ENCODE measurements around the gene SPEM2. TPM values are rescaled to one million over a fixed set of nuclear protein-coding genes. Genes with fewer than 3 reads are reported as not detected.

Gene SPEM2
- total RNA-seq, 1 donor from 2014 or later: not detected

GRCh38 chr17:7426896-7427489 is 1.6 kb downstream of the SPEM2 start:
- H3K36me3 Mint-ChIP-seq: no peaks in the 10 kb centered on the region
- H3K4me3 Mint-ChIP-seq: no peak overlapping the region
- H3K27me3 Mint-ChIP-seq (ENCODE audit: low read depth): no peaks in the 10 kb centered on the region
- TF ChIP-seq CTCF (IDR thresholded peaks at IDR 0.05; ENCODE audit: unreplicated experiment): no peak
- H3K4me1 Mint-ChIP-seq: no peaks in the 10 kb centered on the region
- H3K27ac Mint-ChIP-seq: no peak overlapping the region
- no peaks in the 10 kb centered on the region for H3K9me3 Mint-ChIP-seq
- no peak for DNase-seq (ENCODE audit: low spot score in 2 of 2, unreplicated experiment in 2 of 2)

- Mint-ChIP-seq H3K27me3 (ENCODE audit: low read depth) (no peaks in the 10 kb centered on the region), H3K27ac (no peak overlapping the region), H3K4me3 (no peak overlapping the region), H3K4me1 (no peaks in the 10 kb centered on the region), H3K9me3 (no peaks in the 10 kb centered on the region), H3K36me3 (no peaks in the 10 kb centered on the region)
- TF ChIP-seq CTCF (IDR thresholded peaks at IDR 0.05; ENCODE audit: unreplicated experiment): no peak
- DNase-seq (ENCODE audit: low spot score in 2 of 2, unreplicated experiment in 2 of 2): no peak
Observed at GRCh38 chr17:7427549-7427948, 2.1 kb downstream of the SPEM2 start.

GRCh38 chr17:7428557-7428956 is 3.1 kb downstream of the SPEM2 start, which contains the start of gene SPEM3:
Gene SPEM3, plus strand, starts transcription at chr17:7428857. Its CDS starts 46 bp downstream, at chr17:7428903.
- TF ChIP-seq CTCF (IDR thresholded peaks at IDR 0.05; ENCODE audit: unreplicated experiment): no peak
- H3K4me3 Mint-ChIP-seq: no peak within 1 kb of the TSS
- H3K4me1 Mint-ChIP-seq: no peaks in the 10 kb centered on the region
- no peak for DNase-seq (ENCODE audit: low spot score in 2 of 2, unreplicated experiment in 2 of 2)
- H3K27ac Mint-ChIP-seq: no peak within 1 kb of the TSS
- H3K36me3 Mint-ChIP-seq: no peaks in the 10 kb centered on the region
- H3K27me3 Mint-ChIP-seq (ENCODE audit: low read depth): no peaks in the 10 kb centered on the region
- no peaks in the 10 kb centered on the region for H3K9me3 Mint-ChIP-seq

GRCh38 chr17:7429722-7430121 is 4.3 kb downstream of the SPEM2 start:
- H3K4me3 Mint-ChIP-seq: no peak overlapping the region
- no peak overlapping the region for H3K27ac Mint-ChIP-seq
- TF ChIP-seq CTCF (IDR thresholded peaks at IDR 0.05; ENCODE audit: unreplicated experiment): no peak
- no peaks in the 10 kb centered on the region for H3K9me3 Mint-ChIP-seq
- no peaks in the 10 kb centered on the region for H3K27me3 Mint-ChIP-seq (ENCODE audit: low read depth)
- no peaks in the 10 kb centered on the region for H3K36me3 Mint-ChIP-seq
- H3K4me1 Mint-ChIP-seq: no peaks in the 10 kb centered on the region
- DNase-seq (ENCODE audit: low spot score in 2 of 2, unreplicated experiment in 2 of 2): no peak

DNA sequence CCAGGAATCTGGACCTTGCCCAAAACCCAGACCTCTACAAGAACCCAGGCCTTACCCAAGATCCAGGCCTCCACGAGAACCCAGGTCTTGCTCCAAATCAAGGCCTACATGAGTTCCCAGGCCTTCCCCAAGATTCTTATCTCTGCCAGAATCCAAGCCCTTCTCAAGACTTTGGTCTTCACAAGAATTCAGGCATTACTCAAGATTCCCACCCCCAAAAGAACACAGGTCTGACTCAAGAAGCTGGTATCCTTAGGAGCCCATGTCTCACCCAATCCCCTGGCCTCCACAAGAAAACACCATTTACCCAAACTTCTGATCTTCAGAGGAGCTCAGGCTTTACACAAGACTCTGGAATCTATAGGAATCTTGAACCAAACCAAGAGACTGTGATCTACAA is 5.8 kb downstream of the SPEM2 start:
- H3K4me1 Mint-ChIP-seq: peaks cover 3% of the 10 kb centered on the region
- H3K9me3 Mint-ChIP-seq: no peaks in the 10 kb centered on the region
- no peaks in the 10 kb centered on the region for H3K36me3 Mint-ChIP-seq
- no peak overlapping the region for H3K4me3 Mint-ChIP-seq
- peaks cover 11% of the 10 kb centered on the region for H3K27me3 Mint-ChIP-seq (ENCODE audit: low read depth)
- no peak overlapping the region for H3K27ac Mint-ChIP-seq
- DNase-seq (ENCODE audit: low spot score in 2 of 2, unreplicated experiment in 2 of 2): no peak
- TF ChIP-seq CTCF (IDR thresholded peaks at IDR 0.05; ENCODE audit: unreplicated experiment): no peak

DNA sequence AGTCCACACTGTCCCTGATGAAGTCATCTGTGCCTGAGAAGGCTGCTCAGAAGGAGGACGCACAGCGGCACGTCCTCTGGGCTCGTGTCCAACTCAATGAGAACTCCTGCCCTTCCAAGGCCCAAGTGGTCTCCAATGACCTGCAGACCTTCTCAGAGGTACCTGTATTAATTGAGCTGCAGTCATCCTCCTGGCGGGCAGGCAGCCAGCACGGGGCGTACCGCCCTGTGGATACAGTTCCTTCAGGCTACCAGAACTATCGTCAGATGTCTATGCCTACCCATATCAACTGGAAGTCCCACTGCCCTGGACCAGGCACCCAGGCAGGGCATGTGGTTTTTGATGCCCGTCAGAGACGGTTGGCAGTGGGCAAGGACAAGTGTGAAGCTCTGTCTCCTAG is 6.9 kb downstream of the SPEM2 start:
- H3K4me3 Mint-ChIP-seq: no peak overlapping the region
- no peak overlapping the region for H3K27ac Mint-ChIP-seq
- peaks cover 8% of the 10 kb centered on the region for H3K4me1 Mint-ChIP-seq
- peaks cover 19% of the 10 kb centered on the region for H3K27me3 Mint-ChIP-seq (ENCODE audit: low read depth)
- no peak for DNase-seq (ENCODE audit: low spot score in 2 of 2, unreplicated experiment in 2 of 2)
- no peaks in the 10 kb centered on the region for H3K36me3 Mint-ChIP-seq
- TF ChIP-seq CTCF (IDR thresholded peaks at IDR 0.05; ENCODE audit: unreplicated experiment): no peak
- no peaks in the 10 kb centered on the region for H3K9me3 Mint-ChIP-seq
